Type B pancreatic cell (in vitro differentiated cells): ENCODE measurements around the gene SNX21. TPM values are rescaled to one million over a fixed set of nuclear protein-coding genes. Genes with fewer than 3 reads are reported as not detected.

Experiments used
- DNase-seq: peaks from one replicate; pipeline ENCODE4 v3.0.0; 2021; ENCODE audit warnings: mixed read lengths; ENCODE audit not compliant: unreplicated experiment; ENCODE audit errors: extremely low spot score
- H3K27ac Mint-ChIP-seq: 2 replicates; pipeline ENCODE4 v1.8.0; 2021; ENCODE audit warnings: mild to moderate bottlenecking, mixed read lengths
- H3K27me3 Mint-ChIP-seq: 2 replicates; pipeline ENCODE4 v1.8.0; 2021; ENCODE audit warnings: mixed read lengths
- H3K36me3 Mint-ChIP-seq: 2 replicates; pipeline ENCODE4 v1.8.0; 2021; ENCODE audit warnings: mixed read lengths
- H3K4me1 Mint-ChIP-seq: one replicate; pipeline ENCODE4 v1.8.0; 2021; ENCODE audit warnings: mixed read lengths; ENCODE audit not compliant: unreplicated experiment
- H3K4me3 Mint-ChIP-seq: 2 replicates; pipeline ENCODE4 v1.8.0; 2021; ENCODE audit warnings: mild to moderate bottlenecking, mixed read lengths
- H3K9me3 Mint-ChIP-seq: 2 replicates; pipeline ENCODE4 v1.8.0; 2021; ENCODE audit warnings: mixed read lengths
- total RNA-seq: library from RNA; stranded (reverse); gene quantifications from 2 replicates; pipeline ENCODE4 v1.2.1, GENCODE V29; 2021; ENCODE audit warnings: low replicate concordance
- TF ChIP-seq, protein P1 (sequence below): fragments of 200-600 bp; sonication (generic); conservative IDR thresholded peaks from 2 replicates; pipeline ENCODE4 v1.5.0; 2021; ENCODE audit warnings: antibody characterized with exemption, mild to moderate bottlenecking

SNX21 gene
- total RNA-seq, 1 donor from 2014 or later = 16.4 TPM

DNA sequence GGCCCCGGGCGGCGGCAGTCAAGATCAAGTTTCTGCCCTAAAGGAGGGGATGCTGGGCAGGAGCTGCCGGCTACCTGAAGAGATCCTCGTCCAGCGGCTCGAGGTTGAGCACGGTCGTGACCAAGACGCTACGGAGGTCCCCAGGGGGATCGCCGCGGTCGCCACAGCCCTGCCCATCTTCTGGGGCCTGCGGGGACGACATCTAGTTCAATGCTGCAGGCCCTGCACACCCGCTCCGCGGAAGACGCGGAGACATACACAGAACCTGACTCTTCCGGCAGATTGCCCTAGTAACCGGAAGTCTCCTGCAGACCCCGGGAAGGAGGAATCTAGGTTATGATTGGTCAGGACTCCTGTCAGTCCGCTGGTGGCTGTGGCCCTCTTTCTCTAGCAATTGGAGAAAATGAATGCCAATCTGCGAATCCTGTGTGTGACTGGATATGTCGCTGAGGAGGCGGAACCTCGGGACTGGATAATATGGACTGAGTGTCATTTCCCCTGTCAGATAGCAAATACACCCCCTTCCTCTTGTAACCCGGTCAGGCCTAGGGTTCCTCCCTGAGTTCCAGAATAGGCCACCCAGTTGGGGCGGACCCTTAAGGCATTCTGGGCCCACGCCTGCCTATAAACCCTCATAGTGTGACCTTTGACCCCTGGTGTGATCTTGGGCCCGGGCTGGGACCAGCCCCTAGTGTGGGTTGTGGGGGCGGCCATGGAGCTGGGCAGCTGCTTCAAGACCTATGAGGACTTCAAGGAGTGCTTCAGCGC, 23.7 kb downstream of the SNX21 start, which contains the start of the genes ACOT8 and ZSWIM3:
TSS of gene ACOT8 (minus strand) at position 279 of the 768 bp plus-strand sequence. CDS start at position 202, 77 bp downstream.
TSS of gene ZSWIM3 (plus strand) at position 501 of the 768 bp plus-strand sequence. CDS start at position 713, 212 bp downstream.
- H3K4me3 Mint-ChIP-seq = peak within 1 kb of the TSS; percentile 96
- no peaks in the 10 kb centered on the region for H3K27me3 Mint-ChIP-seq
- H3K27ac Mint-ChIP-seq = peak within 1 kb of the TSS; percentile 90
- H3K9me3 Mint-ChIP-seq = no peaks in the 10 kb centered on the region
- TF ChIP-seq, protein P1, sequence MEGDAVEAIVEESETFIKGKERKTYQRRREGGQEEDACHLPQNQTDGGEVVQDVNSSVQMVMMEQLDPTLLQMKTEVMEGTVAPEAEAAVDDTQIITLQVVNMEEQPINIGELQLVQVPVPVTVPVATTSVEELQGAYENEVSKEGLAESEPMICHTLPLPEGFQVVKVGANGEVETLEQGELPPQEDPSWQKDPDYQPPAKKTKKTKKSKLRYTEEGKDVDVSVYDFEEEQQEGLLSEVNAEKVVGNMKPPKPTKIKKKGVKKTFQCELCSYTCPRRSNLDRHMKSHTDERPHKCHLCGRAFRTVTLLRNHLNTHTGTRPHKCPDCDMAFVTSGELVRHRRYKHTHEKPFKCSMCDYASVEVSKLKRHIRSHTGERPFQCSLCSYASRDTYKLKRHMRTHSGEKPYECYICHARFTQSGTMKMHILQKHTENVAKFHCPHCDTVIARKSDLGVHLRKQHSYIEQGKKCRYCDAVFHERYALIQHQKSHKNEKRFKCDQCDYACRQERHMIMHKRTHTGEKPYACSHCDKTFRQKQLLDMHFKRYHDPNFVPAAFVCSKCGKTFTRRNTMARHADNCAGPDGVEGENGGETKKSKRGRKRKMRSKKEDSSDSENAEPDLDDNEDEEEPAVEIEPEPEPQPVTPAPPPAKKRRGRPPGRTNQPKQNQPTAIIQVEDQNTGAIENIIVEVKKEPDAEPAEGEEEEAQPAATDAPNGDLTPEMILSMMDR = no peak
- H3K36me3 Mint-ChIP-seq = no peaks in the 10 kb centered on the region
- H3K4me1 Mint-ChIP-seq = peaks cover 25% of the 10 kb centered on the region
- peak; percentile 93 for DNase-seq

DNA sequence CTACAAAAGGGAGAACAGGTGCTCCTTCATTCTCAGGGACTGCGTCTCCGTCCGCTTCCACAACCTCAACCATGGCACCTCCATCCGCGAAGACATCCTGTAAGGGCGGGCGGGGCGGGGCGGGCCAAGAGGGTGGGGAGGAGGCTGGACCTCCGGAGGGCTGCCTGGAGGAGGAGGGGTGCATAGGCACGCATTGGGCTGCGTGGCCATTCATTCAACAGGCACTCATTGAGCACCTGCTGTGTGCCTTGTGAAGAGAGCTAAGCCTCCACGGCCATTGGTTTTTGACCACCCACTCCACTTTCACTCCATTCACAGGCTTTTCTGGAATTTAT, 24.2 kb downstream of the SNX21 start:
- H3K4me1 Mint-ChIP-seq = peaks cover 25% of the 10 kb centered on the region

DNA sequence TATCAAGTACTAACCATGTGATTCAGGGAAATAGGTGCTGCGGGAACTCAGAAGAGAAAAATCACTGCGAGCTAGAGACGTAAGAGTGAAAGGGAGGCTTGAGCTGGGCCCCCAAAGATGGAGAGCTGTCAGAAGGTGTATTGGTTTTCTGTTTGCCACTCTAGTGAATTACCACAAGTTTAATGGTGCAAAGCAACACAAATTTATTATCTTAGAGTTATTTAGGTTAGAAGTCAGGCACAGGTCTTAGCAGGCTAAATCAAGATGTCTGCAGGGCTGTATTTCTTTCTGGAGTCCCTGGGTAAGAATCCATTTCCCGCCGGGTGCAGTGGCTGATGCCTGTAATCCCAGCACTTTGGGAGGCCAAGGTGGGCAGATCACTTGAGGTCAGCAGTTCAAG, 26.3 kb downstream of the SNX21 start:
- TF ChIP-seq, protein P1 = no peak
- Mint-ChIP-seq H3K27ac (no peak overlapping the region), H3K9me3 (no peaks in the 10 kb centered on the region), H3K4me3 (no peak overlapping the region), H3K36me3 (peaks cover 4% of the 10 kb centered on the region), H3K27me3 (no peaks in the 10 kb centered on the region), H3K4me1 (peaks cover 31% of the 10 kb centered on the region)
- no peak for DNase-seq

More for the DNA sequence above, 24.2 kb downstream of the SNX21 start:
- Mint-ChIP-seq H3K4me3 (peak overlapping the region; percentile 96), H3K36me3 (no peaks in the 10 kb centered on the region), H3K27me3 (no peaks in the 10 kb centered on the region), H3K9me3 (no peaks in the 10 kb centered on the region), H3K27ac (peak overlapping the region; percentile 90)
- TF ChIP-seq, protein P1 = no peak
- no peak for DNase-seq

DNA sequence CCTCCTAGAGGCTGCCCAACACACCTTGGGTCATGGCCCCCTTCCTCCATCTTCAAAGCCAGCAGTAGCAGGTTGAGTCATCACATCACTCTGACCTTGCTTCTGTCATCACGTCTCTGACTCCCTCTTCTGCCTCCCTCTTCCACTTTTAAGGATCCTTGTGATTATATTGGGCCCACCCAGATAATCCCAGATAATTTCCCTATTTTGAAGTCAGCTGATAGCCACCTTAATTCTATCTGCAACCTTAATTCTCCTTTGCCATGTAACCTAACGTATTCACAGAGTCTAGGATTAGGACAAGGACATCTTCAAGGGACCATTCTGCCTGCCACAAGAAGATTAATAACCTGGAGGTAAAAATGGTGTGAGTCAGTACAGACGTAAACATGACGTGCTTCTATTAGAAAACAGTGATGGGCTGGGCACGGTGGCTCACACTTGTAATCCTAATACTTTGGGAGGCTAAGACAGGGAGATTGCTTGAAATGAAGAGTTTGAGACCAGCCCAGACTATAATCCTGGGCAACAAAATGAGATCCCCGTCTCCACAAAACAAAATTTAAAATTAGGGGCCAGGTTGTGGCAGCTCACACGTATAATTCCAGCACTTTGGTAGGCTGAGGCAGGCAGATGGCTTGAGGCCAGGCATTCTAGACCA, 27.1 kb downstream of the SNX21 start:
- Mint-ChIP-seq H3K4me3 (peak overlapping the region; percentile 27), H3K36me3 (peaks cover 4% of the 10 kb centered on the region), H3K27ac (peak overlapping the region; percentile 7), H3K4me1 (peaks cover 31% of the 10 kb centered on the region), H3K27me3 (no peaks in the 10 kb centered on the region), H3K9me3 (no peaks in the 10 kb centered on the region)
- DNase-seq = no peak
- TF ChIP-seq, protein P1 = no peak

DNA sequence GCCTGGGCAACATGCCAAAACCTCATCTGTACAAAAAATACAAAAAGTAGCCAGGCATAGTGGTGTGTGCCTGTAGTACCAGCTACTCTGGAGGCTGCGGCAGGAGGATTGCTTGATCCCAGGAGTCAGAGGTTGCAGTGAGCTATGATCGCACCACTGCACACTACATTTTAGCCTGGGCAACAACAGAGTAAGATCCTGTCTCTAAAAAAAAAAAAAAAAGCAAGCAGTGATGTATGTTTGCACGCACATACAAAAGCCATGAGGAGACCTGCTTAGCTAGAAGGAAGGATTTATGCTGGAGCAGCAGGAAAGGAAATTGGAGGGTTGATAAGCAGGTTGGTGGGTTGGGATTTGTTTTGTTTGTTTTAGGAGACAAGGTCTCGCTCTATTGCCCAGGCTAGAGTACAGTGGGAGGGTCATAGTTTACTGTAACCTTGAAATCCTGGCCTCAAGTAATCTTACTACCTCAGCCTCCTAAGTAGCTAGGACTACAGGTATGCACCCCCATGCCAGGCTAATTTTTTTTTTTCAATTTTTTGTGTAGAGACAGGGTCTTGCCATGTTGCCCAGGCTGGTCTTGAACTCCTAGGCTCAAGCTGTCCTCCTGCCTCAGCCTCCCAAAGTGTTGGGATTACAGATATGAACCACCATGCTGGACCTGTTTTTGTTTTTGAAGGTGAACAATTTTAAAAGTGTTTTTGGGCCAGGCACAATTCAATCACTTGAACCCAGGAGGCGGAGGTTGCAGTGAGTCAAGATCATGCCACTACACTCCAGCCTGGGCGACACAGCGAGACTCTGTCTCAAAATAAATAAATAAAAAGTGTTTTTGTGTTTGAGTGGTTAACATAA, 27.8 kb downstream of the SNX21 start:
- Mint-ChIP-seq H3K9me3 (no peaks in the 10 kb centered on the region), H3K4me1 (peaks cover 30% of the 10 kb centered on the region), H3K27ac (peak overlapping the region; percentile 7), H3K4me3 (no peak overlapping the region), H3K27me3 (no peaks in the 10 kb centered on the region), H3K36me3 (peaks cover 4% of the 10 kb centered on the region)
- TF ChIP-seq, protein P1 = no peak
- no peak for DNase-seq
